Aorta (tissue), 5 donors: ENCODE data around the gene SLC2A2. TPM values are rescaled to one million over a fixed set of nuclear protein-coding genes. Genes with fewer than 3 reads are reported as not detected.

ENCODE experiments used
- ATAC-seq: fragments of 200-7000 bp; cut with Tn5 transposase; one replicate; pipeline ENCODE4 v1.9.1; 2022; ENCODE audit warnings: moderate library complexity; ENCODE audit not compliant: low FRiP score
- DNase-seq, 2 donors: peaks; one replicate each; pipeline ENCODE4 v3.0.0-alpha.2; 2020
- H3K27ac ChIP-seq, 2 donors: one replicate each; pipeline ENCODE4 v1.5.1; 2013; ENCODE audit warnings: low read length in 2 of 2, mild to moderate bottlenecking in 2 of 2, moderate library complexity in 2 of 2, control low read depth in 1 of 2, inconsistent platforms in 1 of 2, low read depth in 1 of 2
- H3K27me3 ChIP-seq, 2 donors: one replicate each; pipeline ENCODE4 v1.6.1; 2013; ENCODE audit warnings: control low read depth in 1 of 2, low read length in 1 of 2, mild to moderate bottlenecking in 1 of 2, moderate library complexity in 1 of 2; ENCODE audit not compliant: insufficient read depth in 2 of 2, control insufficient read depth in 1 of 2
- H3K36me3 ChIP-seq, 2 donors: one replicate each; pipeline ENCODE4 v1.6.1; 2013; ENCODE audit warnings: control low read depth in 1 of 2, low read length in 1 of 2, mild to moderate bottlenecking in 1 of 2; ENCODE audit not compliant: insufficient read depth in 2 of 2, control insufficient read depth in 1 of 2
- H3K4me1 ChIP-seq, 2 donors: one replicate each; pipeline ENCODE4 v1.6.1; 2013; ENCODE audit warnings: low read length in 2 of 2, control low read depth in 1 of 2, mild to moderate bottlenecking in 1 of 2, moderate library complexity in 1 of 2; ENCODE audit not compliant: insufficient read depth in 2 of 2, control insufficient read depth in 1 of 2
- H3K4me3 ChIP-seq, 2 donors: one replicate each; pipeline ENCODE4 v1.5.1; 2013; ENCODE audit warnings: low read length in 2 of 2, control low read depth in 1 of 2, mild to moderate bottlenecking in 1 of 2
- H3K9me3 ChIP-seq: one replicate; pipeline ENCODE4 v1.6.1; 2013; ENCODE audit warnings: mild to moderate bottlenecking, low read length; ENCODE audit not compliant: control insufficient read depth
- WGBS, 2 donors: extraction: QIAGEN DNeasy Blood & Tissue Kit; methylation state at CpG; one replicate each; pipeline ENCODE4 v1.1.7; 2013; 5-methylcytosine and 5-hydroxymethylcytosine counted together
- intact Hi-C, 2 donors: fragments of 100-400 bp; cut with DNase I; formaldehyde crosslinking; loops; one replicate each; pipeline versions ENCODE4 v1.14.2 to v1.15.0; 2022
- polyA plus RNA-seq, 2 donors: library from polyadenylated mRNA; stranded (reverse); fragments of 200-250 nt; gene quantifications; one replicate each; pipeline ENCODE4 v1.2.3, GENCODE V29; 2013
- total RNA-seq, 2 donors: library from RNA; stranded (reverse); fragmentation: NEBNext Ultra II Directional; extraction: Animal tissue kit (Norgen Biotek cat#: 25700); gene quantifications; one replicate each; pipeline ENCODE4 v1.2.1, GENCODE V29; 2021
- donor health status: healthy with polysubstance abuse.
- donor health status: Bipolar disorder and iron deficiency.
- donor health status: DM: no; HTN: no; CAD: no.
- donor health status: DM: no; HTN: no; CAD: no.
- donor health status: DM: yes; HTN: yes; CAD: no.

The SLC2A2 gene
- total and polyA plus RNA-seq, 4 donors, result 3.1 TPM; not detected in 3

DNA sequence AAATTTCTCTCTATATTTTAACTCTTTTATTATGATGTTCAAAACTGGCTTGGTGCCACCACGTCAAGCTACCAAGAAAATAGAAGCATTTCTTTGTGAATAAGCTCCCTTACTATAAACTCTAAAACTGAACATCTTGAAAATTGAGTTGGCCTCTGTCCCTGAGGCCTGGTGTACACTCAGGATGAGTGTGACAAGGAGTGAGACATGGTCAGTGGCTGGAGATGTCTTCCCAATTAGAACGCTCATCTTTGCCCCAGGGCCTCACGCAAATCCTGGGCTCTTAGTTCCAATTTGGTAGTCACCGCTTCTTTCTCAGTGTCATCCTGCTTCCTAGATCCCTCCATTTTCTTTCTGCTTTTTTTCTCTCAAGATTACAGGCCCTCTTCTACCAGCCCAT lies 26.2 kb downstream of the SLC2A2 start:
- no peaks in the 10 kb centered on the region for H3K36me3 ChIP-seq
- H3K27me3 ChIP-seq, result no peaks in the 10 kb centered on the region
- ATAC-seq, result no peak
- H3K27ac ChIP-seq, result no peak overlapping the region
- H3K4me3 ChIP-seq, result no peak overlapping the region
- no peaks in the 10 kb centered on the region for H3K4me1 ChIP-seq
- intact Hi-C loops, result no loop called here
- 84 to 92% methylated on average over 4 of the region's 4 CpGs for WGBS, 2 donors
- DNase-seq, result no peak
- no peaks in the 10 kb centered on the region for H3K9me3 ChIP-seq

DNA sequence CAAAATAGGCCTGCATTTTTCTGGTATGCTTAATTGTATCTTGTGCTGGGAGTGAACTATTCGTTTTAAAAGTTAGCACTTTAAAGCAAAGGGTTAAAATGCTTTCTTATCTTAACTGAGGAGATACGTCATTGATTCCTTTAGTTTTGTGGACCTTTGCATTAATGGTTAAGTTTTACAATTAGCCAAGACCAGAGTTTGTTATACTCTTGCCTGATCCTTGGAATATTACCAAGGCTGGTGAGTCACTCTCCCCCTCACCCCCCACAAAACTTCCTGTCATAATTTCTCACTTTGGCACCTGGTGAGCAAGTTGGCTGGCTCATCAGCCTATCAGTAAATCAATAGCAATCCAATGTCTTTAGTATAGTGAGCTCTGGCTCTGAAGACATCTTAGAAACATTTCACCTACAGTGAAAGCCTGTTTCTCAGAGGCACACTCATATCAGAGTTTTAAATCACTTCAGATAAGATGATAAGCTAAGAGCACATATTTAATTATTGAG lies 26.7 kb downstream of the SLC2A2 start:
- ATAC-seq, result no peak
- H3K36me3 ChIP-seq, result no peaks in the 10 kb centered on the region
- no peak overlapping the region for H3K27ac ChIP-seq
- no peaks in the 10 kb centered on the region for H3K27me3 ChIP-seq
- no peaks in the 10 kb centered on the region for H3K9me3 ChIP-seq
- WGBS, 2 donors, result 62 to 82% methylated on average over 2 of the region's 2 CpGs
- no peaks in the 10 kb centered on the region for H3K4me1 ChIP-seq
- no peak for DNase-seq
- intact Hi-C loops, result no loop called here
- no peak overlapping the region for H3K4me3 ChIP-seq

DNA sequence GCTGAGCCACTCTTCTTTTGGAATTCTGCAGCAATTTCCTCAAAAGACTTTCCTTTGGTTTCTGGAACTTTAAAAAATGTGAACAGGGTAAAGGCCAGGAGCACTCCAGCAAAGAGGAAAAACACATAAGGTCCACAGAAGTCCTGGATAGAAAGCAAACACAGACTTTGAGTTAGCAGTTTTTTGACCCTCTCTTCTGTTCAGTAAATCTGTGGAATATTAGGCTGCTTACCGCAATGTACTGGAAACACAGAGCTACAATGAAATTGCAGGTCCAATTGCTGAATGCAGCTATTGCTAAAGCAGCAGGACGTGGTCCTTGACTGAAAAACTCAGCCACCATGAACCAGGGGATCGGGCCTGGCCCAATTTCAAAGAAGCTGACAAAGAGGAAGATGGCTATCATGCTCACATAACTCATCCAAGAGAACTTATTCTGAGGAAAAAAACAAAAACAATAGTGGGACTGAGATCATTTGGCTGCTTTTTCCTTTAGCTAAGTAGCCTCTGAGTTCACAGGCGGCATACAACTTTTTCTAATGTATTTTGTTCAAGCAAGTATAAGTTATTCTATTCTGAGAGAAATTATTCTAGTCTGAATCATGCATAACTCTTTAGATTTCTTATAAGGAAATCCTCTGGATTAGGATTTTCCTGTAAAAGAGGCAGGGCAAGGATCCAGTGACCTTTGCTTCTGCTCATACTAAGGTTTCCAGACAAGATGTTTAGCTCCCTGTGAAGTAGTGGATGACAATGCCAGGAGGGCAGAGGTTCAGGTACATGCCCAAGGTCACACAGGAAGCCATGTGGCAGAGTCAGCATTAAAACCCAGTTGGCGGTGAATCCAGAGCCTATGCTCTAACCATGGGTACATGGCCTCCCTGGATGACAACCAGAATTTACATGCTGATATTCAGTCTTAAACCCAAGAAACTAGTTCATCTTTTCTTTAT lies 28.3 kb downstream of the SLC2A2 start:
- no peaks in the 10 kb centered on the region for H3K27me3 ChIP-seq
- H3K4me1 ChIP-seq, result no peaks in the 10 kb centered on the region
- intact Hi-C loops, result no loop called here
- no peak overlapping the region for H3K4me3 ChIP-seq
- ATAC-seq (no peak), DNase-seq (no peak)
- H3K27ac ChIP-seq, result no peak overlapping the region
- 63 to 68% methylated on average over 5 of the region's 5 CpGs for WGBS, 2 donors
- H3K9me3 ChIP-seq, result no peaks in the 10 kb centered on the region
- H3K36me3 ChIP-seq, result no peaks in the 10 kb centered on the region

DNA sequence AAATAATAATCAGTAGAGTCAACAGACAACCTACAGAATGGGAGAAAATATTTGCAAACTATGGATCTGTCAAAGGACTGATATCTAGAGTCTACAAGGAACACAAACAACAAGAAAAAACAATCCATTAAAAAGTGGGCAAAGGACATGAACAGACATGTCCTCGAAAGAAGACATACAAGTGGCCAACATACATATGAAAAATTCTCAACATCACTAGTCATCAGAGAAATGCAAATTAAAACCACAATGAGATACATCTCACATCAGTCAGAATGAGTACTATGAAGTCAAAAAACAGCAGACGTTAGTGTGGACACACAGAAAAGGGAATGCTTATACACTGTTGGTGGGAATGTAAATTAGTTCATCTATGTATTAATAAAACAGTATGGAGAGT lies 33.7 kb downstream of the SLC2A2 start:
- ATAC-seq (no peak), DNase-seq (no peak)
- Histone ChIP-seq H3K4me3 (no peak overlapping the region), H3K27me3 (no peaks in the 10 kb centered on the region), H3K27ac (no peak overlapping the region), H3K4me1 (no peaks in the 10 kb centered on the region), H3K9me3 (no peaks in the 10 kb centered on the region), H3K36me3 (no peaks in the 10 kb centered on the region)
- intact Hi-C loops, result no loop called here
- WGBS, 2 donors, result 69 to 85% methylated on average over 2 of the region's 2 CpGs

DNA sequence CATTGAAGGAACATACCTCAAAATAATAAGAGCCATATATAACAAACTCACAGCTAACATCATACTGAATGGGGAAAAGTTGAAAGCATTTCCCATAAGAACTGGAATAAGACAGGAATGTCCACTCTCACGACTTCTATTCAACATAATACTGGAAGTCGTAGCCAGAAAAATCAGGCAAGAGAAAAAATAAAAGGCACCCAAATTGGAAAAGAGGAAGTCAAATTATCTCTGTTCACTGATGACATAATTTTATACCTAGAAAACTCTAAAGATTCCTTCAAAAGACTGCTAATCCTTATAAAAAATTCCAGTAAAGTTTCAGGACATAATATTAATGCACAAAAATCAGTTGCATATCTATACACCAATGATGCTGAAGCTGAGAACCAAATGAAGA lies 34.9 kb downstream of the SLC2A2 start:
- intact Hi-C loops, result no loop called here
- no peak overlapping the region for H3K27ac ChIP-seq
- H3K36me3 ChIP-seq, result no peaks in the 10 kb centered on the region
- no peak for DNase-seq
- no peaks in the 10 kb centered on the region for H3K4me1 ChIP-seq
- no peak overlapping the region for H3K4me3 ChIP-seq
- no peaks in the 10 kb centered on the region for H3K27me3 ChIP-seq
- no peak for ATAC-seq
- H3K9me3 ChIP-seq, result no peaks in the 10 kb centered on the region
- WGBS, 2 donors, result 76 to 79% methylated on average over 2 of the region's 2 CpGs

DNA sequence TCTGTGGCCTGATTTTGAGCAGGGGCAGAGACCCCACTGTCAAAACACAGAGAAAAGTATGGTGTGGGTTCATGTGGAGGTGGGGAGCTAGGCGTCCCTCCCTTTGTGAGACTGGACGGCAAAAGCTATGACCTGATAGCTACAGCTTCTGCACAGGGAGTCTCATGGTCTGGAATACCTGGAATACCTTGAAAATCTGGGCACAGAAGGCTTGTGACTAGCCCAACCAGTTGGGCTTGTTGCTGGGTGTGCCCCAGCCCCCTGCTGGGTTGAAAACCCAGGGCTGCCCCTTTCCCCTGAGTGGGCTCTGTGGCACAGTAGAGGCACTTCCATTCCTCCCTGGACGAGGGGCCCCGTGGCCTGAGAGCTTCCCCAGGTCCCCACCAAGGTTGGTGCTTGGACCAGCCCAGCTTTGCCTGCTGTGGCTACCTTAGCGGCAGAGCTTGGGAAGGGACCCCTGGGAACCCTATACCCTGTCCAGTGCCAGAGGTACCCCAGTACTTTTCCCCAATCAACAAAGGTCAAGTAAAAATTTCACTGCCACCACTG lies 37.3 kb downstream of the SLC2A2 start:
- Histone ChIP-seq H3K27ac (no peak overlapping the region), H3K36me3 (no peaks in the 10 kb centered on the region), H3K27me3 (no peaks in the 10 kb centered on the region), H3K4me3 (no peak overlapping the region), H3K9me3 (no peaks in the 10 kb centered on the region), H3K4me1 (no peaks in the 10 kb centered on the region)
- WGBS, 2 donors, result 90 to 93% methylated on average over 5 of the region's 5 CpGs
- ATAC-seq (no peak), DNase-seq (no peak)
- intact Hi-C loops, result no loop called here

DNA sequence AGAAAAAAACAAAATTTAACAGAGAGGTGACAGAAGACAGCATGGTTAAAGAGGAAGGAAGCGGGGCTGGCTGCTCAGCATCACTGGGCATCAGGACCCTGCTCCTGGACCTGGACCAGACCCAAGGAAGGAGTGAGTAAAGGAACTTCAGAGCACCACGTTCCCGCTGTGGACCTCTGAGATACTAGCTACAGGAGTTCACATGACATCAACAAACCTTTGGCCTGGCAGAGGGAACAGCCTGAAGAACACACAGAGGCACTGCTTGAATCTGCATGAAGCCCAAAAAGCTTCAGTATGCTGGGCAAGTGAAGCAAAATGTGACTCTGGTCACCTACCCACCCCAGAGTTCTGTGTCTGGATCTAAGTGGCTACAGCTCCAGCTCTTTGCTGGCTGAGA lies 38.1 kb downstream of the SLC2A2 start:
- 72 to 80% methylated on average over 3 of the region's 3 CpGs for WGBS, 2 donors
- DNase-seq (no peak), ATAC-seq (no peak)
- Histone ChIP-seq H3K27ac (no peak overlapping the region), H3K9me3 (no peaks in the 10 kb centered on the region), H3K4me3 (no peak overlapping the region), H3K36me3 (no peaks in the 10 kb centered on the region), H3K27me3 (no peaks in the 10 kb centered on the region), H3K4me1 (no peaks in the 10 kb centered on the region)
- intact Hi-C loops, result no loop called here

DNA sequence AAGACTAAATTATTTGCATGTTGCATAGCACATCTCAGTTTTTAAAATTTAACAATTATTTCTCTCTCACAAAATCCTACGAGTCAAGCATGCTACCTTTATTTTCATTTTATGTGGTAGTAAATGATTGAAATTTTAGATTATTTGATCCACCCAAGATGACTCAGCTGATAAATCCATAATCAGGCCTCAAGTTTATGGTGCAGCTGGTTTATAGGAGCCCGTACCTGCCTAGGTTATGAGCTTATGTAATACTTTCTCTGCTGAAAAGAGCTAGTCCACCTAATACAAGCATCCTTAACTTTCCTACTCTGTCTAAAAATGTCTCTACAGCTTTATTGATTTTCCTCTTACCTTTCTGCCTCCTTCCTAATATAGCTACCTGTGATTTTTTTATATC lies 41.2 kb downstream of the SLC2A2 start:
- Histone ChIP-seq H3K36me3 (no peaks in the 10 kb centered on the region), H3K27ac (no peak overlapping the region), H3K4me1 (no peaks in the 10 kb centered on the region), H3K9me3 (no peaks in the 10 kb centered on the region), H3K27me3 (no peaks in the 10 kb centered on the region), H3K4me3 (no peak overlapping the region)
- WGBS, 2 donors, result 91 to 92% methylated on average over 2 of the region's 2 CpGs
- no peak for ATAC-seq
- DNase-seq, result no peak
- intact Hi-C loops, result no loop called here

DNA sequence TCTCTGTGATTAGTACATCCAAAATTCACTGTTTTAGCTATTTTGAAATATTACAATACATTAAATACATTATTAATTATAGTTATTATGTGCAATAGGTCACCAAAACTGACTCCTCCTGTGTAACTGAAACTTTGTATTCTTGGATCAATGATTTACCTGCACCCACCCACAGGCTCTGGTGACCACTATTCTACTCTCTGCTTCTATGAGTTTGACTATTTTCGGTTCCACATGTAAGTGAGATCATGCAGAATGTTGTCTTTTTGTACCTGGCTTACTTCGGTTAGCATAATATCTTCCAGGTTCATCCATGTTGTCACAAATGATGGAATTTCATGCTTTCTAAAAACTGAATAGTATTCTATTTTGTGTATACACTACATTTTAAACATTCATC lies 43.8 kb downstream of the SLC2A2 start:
- 86 to 93% methylated on average over 2 of the region's 2 CpGs for WGBS, 2 donors
- ATAC-seq, result no peak
- H3K27ac ChIP-seq, result no peak overlapping the region
- H3K4me1 ChIP-seq, result no peaks in the 10 kb centered on the region
- no peaks in the 10 kb centered on the region for H3K27me3 ChIP-seq
- no peaks in the 10 kb centered on the region for H3K9me3 ChIP-seq
- intact Hi-C loops, result no loop called here
- H3K36me3 ChIP-seq, result no peaks in the 10 kb centered on the region
- H3K4me3 ChIP-seq, result no peak overlapping the region
- no peak for DNase-seq
